Ovary (tissue), 9 donors: Measurements from ENCODE around the gene MTSS2. TPM values are rescaled to one million over a fixed set of nuclear protein-coding genes. Genes with fewer than 3 reads are reported as not detected.
"Not testable (repeated sequence)": the region's sequence is repeated elsewhere in the genome, so short reads cannot be mapped to it uniquely, and the experiment has no call there.

Experiments
- DNase-seq, 5 donors: peaks; one replicate each; pipeline ENCODE4 v3.0.0-alpha.2; 2019 to 2020
- H3K27ac ChIP-seq, 2 donors: fragments of 200-600 bp; one replicate each; pipeline versions ENCODE4 v1.5.1 to v1.8.0; 2019 to 2022
- H3K27me3 ChIP-seq: fragments of 200-600 bp; one replicate; pipeline ENCODE4 v1.8.0; 2022
- H3K36me3 ChIP-seq: fragments of 200-600 bp; sonication (generic); one replicate; pipeline ENCODE4 v1.5.1; 2019
- H3K4me1 ChIP-seq: one replicate; pipeline ENCODE4 v1.8.1; 2013; ENCODE audit warnings: mild to moderate bottlenecking, moderate library complexity; ENCODE audit not compliant: insufficient read depth
- H3K4me3 ChIP-seq: fragments of 200-600 bp; sonication (generic); one replicate; pipeline ENCODE4 v1.5.1; 2017
- H3K9me3 ChIP-seq, 2 donors: fragments of 200-600 bp in 1 of 2; sonication (generic) in 1 of 2; one replicate each; pipeline versions ENCODE4 v1.5.1 to v1.8.1; 2013 to 2019; ENCODE audit warnings: mild to moderate bottlenecking in 1 of 2, moderate library complexity in 1 of 2
- EP300 ChIP-seq: sonication (generic); formaldehyde crosslinking; IDR thresholded peaks from one replicate; pipeline ENCODE4 v1.6.1; 2017; ENCODE audit warnings: antibody characterized with exemption
- POLR2A ChIP-seq: fragments of 450-650 bp; IDR thresholded peaks from one replicate; pipeline ENCODE4 v1.6.1; 2017; ENCODE audit warnings: antibody characterized with exemption, mild to moderate bottlenecking, moderate library complexity
- WGBS, 3 donors: extraction: QIAGEN DNeasy Blood & Tissue Kit in 1 of 3; methylation state at CpG; one replicate each; pipeline versions ENCODE4 v1.1.5 to v1.1.7; 2013 to 2017; 5-methylcytosine and 5-hydroxymethylcytosine counted together
- intact Hi-C, 4 donors: fragments of 100-400 bp; cut with DNase I; formaldehyde crosslinking; loops; one replicate each; pipeline versions ENCODE4 v1.11.0 to v1.15.1; 2022 to 2023
- polyA plus RNA-seq, 2 donors: library from polyadenylated mRNA; stranded (reverse); fragments of 200-250 nt in 1 of 2; fragments of 350-450 nt in 1 of 2; fragmentation: Illumina TruSeq in 1 of 2; extraction: RNeasy Lipid Tissue Mini Kit (QIAGEN cat#74804) in 1 of 2; gene quantifications; one replicate each; pipeline ENCODE4 v1.2.3, GENCODE V29; 2013 to 2014
- total RNA-seq, 7 donors: library from RNA; depleted of rRNA in 2 of 7; stranded (reverse); fragments of >200 nt in 2 of 7; fragmentation: NEBNext Ultra II Directional in 3 of 7; extraction: Animal tissue kit (Norgen Biotek cat#: 25700) in 3 of 7; gene quantifications; one replicate each; pipeline versions ENCODE4 v1.1.0 to v1.2.4, GENCODE V29; 2016 to 2023
- TF ChIP-seq, protein P1 (sequence below), 3 donors: fragments of 450-650 bp in 2 of 3; fragments of 200-600 bp in 1 of 3; IDR thresholded peaks; one replicate each; pipeline versions ENCODE4 v1.5.1 to v1.8.0; 2016 to 2022; ENCODE audit warnings: antibody characterized with exemption in 3 of 3, mild to moderate bottlenecking in 1 of 3
- donor health status: DM: no; HTN: no; CAD: no; lungs with moderate emphysema.
- donor health status: DM: no; HTN: no; CAD: no.
- donor health status: Bipolar disorder and iron deficiency.
- donor health status: DM: yes; HTN: yes; CAD: no.
- donor health status: DM: no; HTN: no; CAD: no.
- donor health status: DM: yes; HTN: yes; CAD: no.

MTSS2 gene
- total and polyA plus RNA-seq, 9 donors, result 8.4 to 93.5 (median 40.2) TPM

DNA sequence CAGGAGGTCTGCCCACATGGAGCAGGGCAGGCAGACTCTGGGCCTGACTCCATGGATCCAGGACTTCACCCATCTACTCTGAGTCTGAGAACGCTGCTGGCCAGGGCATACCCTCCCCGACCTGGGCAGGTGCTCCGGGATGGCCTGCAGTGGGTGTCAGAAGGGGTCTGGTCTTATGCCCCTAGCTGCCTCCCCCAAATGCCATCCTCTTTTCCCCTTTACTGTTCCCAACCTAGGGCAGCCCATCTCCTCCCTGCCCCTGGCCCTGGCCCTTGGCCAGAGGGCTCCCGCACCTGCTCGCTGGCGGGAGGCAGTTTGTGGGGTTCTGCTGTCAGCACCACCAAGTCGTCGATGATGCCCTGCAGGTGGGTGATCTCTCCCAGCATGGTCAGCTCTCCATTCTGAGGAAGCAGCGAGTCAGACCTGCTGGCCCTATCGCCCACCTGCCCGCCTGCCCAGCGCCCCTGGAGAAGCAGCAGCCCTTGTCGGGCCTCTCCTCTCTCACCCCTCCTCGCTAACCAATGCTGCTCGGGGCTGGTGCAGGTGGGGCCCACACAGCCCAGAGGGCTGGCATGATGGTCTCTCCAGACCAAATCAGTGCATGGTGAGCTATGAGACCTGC is 8.2 kb downstream of the MTSS2 start:
- no peaks in the 10 kb centered on the region for H3K36me3 ChIP-seq
- H3K9me3 ChIP-seq, result no peaks in the 10 kb centered on the region
- WGBS, 3 donors, result 84 to 86% (median 86%) methylated on average over 15 of the region's 15 CpGs
- H3K27ac ChIP-seq, result no peak overlapping the region
- H3K4me3 ChIP-seq, result no peak overlapping the region
- intact Hi-C loops, result no loop called here
- TF ChIP-seq EP300 (no peak), POLR2A (no peak)
- TF ChIP-seq, protein P1, sequence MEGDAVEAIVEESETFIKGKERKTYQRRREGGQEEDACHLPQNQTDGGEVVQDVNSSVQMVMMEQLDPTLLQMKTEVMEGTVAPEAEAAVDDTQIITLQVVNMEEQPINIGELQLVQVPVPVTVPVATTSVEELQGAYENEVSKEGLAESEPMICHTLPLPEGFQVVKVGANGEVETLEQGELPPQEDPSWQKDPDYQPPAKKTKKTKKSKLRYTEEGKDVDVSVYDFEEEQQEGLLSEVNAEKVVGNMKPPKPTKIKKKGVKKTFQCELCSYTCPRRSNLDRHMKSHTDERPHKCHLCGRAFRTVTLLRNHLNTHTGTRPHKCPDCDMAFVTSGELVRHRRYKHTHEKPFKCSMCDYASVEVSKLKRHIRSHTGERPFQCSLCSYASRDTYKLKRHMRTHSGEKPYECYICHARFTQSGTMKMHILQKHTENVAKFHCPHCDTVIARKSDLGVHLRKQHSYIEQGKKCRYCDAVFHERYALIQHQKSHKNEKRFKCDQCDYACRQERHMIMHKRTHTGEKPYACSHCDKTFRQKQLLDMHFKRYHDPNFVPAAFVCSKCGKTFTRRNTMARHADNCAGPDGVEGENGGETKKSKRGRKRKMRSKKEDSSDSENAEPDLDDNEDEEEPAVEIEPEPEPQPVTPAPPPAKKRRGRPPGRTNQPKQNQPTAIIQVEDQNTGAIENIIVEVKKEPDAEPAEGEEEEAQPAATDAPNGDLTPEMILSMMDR (IDR thresholded peaks at IDR 0.05), result no peak
- no peaks in the 10 kb centered on the region for H3K27me3 ChIP-seq
- peaks cover 23% of the 10 kb centered on the region for H3K4me1 ChIP-seq
- DNase-seq, result peak in 3 of 5 donors; percentile 16 to 30 (median 23)

GRCh38 chr16:70676675-70677498 is 9.0 kb downstream of the MTSS2 start:
- DNase-seq, result peak in 2 of 5 donors; percentile 22 to 35
- intact Hi-C loops, result no loop called here
- 82 to 92% (median 91%) methylated on average over 12 to 14 of the region's 14 CpGs for WGBS, 3 donors
- no peak for TF ChIP-seq EP300
- no peak for TF ChIP-seq POLR2A
- TF ChIP-seq, protein P1 (IDR thresholded peaks at IDR 0.05), result no peak
- Histone ChIP-seq H3K9me3 (no peaks in the 10 kb centered on the region), H3K4me3 (no peak overlapping the region), H3K36me3 (no peaks in the 10 kb centered on the region), H3K4me1 (peaks cover 18% of the 10 kb centered on the region), H3K27me3 (no peaks in the 10 kb centered on the region), H3K27ac (no peak overlapping the region)

- Histone ChIP-seq H3K9me3 (no peaks in the 10 kb centered on the region), H3K27me3 (no peaks in the 10 kb centered on the region), H3K4me1 (peaks cover 9% of the 10 kb centered on the region), H3K36me3 (no peaks in the 10 kb centered on the region), H3K27ac (no peak overlapping the region), H3K4me3 (no peak overlapping the region)
- DNase-seq, result peak in 3 of 5 donors; percentile 14 to 31 (median 18)
- intact Hi-C loops, result no loop called here
- TF ChIP-seq POLR2A, result no peak
- TF ChIP-seq, protein P1 (IDR thresholded peaks at IDR 0.05), result no peak
- TF ChIP-seq EP300, result no peak
- 72 to 80% (median 78%) methylated on average over 7 of the region's 7 CpGs for WGBS, 3 donors
Observed at GRCh38 chr16:70675851-70676513, 9.9 kb downstream of the MTSS2 start.

DNA sequence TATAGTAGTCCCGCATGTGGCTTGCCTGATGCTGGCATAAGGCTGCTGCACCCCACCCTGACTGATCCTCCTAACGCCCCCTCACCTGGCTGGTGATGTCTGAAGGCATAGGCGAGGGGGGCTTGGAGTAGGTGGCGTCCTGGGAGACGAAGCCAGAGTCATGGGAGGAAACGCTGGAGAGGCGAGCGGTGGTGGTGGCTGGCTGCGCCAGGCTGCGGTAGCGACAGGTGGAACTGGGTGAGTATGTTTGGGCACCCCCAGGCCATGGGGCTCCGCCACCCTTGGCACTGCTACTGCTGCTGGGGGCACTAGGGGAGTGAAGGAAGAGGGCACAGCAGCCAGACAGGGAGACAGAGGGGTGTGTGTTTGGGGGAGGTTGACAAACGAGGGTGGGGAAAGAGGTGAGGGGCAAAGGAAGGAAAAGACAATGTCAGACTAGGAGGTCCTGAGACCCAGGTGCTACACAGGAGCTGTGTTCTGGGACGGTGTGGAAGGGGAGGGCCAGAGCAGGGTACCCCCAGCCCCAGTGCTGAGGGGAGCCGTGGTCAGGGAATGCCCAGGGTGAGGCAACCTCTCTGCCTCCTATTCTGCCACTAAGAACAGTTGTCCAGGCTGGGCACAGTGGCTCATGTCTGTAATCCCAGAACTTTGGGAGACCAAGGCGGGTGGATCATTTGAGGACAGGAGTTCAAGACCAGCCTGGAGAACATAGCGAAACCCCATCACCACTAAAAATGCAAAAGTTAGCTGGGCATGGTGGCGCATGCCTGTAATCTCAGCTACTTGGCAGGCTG is 11.4 kb downstream of the MTSS2 start:
- intact Hi-C loops, result no loop called here
- 85 to 86% (median 86%) methylated on average over 18 of the region's 18 CpGs for WGBS, 3 donors
- H3K4me1 ChIP-seq, result no peaks in the 10 kb centered on the region
- H3K36me3 ChIP-seq, result no peaks in the 10 kb centered on the region
- H3K9me3 ChIP-seq, result no peaks in the 10 kb centered on the region
- no peak for TF ChIP-seq POLR2A
- no peak for TF ChIP-seq EP300
- TF ChIP-seq, protein P1 (IDR thresholded peaks at IDR 0.05), result no peak
- DNase-seq, result peak in 4 of 5 donors; percentile 7 to 34 (median 15)
- H3K27me3 ChIP-seq, result no peaks in the 10 kb centered on the region
- H3K27ac ChIP-seq, result no peak overlapping the region
- no peak overlapping the region for H3K4me3 ChIP-seq

- intact Hi-C loops, H3K4me1 ChIP-seq, H3K27ac ChIP-seq, H3K27me3 ChIP-seq, H3K36me3 ChIP-seq, H3K4me3 ChIP-seq, H3K9me3 ChIP-seq: not testable (repeated sequence)
- peak in 2 of 5 donors; percentile 2 to 4 for DNase-seq
- 97 to 100% (median 98%) methylated on average over 4 of the region's 4 CpGs for WGBS, 3 donors
Observed at GRCh38 chr16:70670938-70671337, 14.9 kb downstream of the MTSS2 start.
